Adipocyte (in vitro differentiated cells): ENCODE measurements around the gene SMCO4.
"Not testable (repeated sequence)": the region's sequence is repeated elsewhere in the genome, so short reads cannot be mapped to it uniquely, and the experiment has no call there.

Experiments used
- DNase-seq: peaks from one replicate; pipeline ENCODE4 v3.0.0-alpha.2; 2015; ENCODE audit warnings: low read depth
- H3K27me3 ChIP-seq: replicated peaks from 2 replicates; pipeline ENCODE4 v1.7.0; 2013; ENCODE audit warnings: mild to moderate bottlenecking, low read length, moderate library complexity; ENCODE audit not compliant: control insufficient read depth, insufficient read depth
- H3K36me3 ChIP-seq: 2 replicates; pipeline ENCODE4 v1.7.0; 2013; ENCODE audit warnings: low read length, mild to moderate bottlenecking, moderate library complexity; ENCODE audit not compliant: control insufficient read depth, insufficient read depth, severe bottlenecking
- H3K4me1 ChIP-seq: 2 replicates; pipeline ENCODE4 v1.7.0; 2013; ENCODE audit warnings: mild to moderate bottlenecking, low read length, moderate library complexity; ENCODE audit not compliant: control insufficient read depth, insufficient read depth
- H3K4me3 ChIP-seq: 2 replicates; pipeline ENCODE4 v1.7.0; 2013; ENCODE audit warnings: mild to moderate bottlenecking, low read length, moderate library complexity
- H3K9ac ChIP-seq: 2 replicates; pipeline ENCODE4 v1.7.0; 2013; ENCODE audit warnings: mild to moderate bottlenecking, low read length, moderate library complexity
- H3K9me3 ChIP-seq: 2 replicates; pipeline ENCODE4 v1.7.0; 2013; ENCODE audit warnings: mild to moderate bottlenecking, low read length, moderate library complexity; ENCODE audit not compliant: control insufficient read depth

The SMCO4 gene

DNA sequence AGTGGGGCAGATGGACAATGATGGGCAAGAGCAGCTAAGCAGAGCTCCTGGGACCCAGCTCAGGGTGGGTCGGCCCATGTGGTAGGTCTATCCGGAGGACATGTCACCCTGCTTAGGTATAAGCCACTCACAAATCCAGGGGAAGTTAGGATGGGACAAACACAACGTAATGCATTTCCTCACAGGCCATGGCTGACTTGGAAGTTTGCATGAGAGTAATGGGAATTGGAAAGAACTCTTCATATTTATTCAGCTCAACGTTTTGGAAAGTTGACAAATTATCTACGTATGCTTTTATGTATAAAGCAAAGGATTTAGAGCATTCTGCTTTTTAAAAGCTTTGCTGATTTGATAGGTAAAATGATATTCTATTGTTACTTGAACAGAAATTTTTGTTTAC is 74.9 kb downstream of the SMCO4 start:
- Histone ChIP-seq H3K9me3 (no peaks in the 10 kb centered on the region), H3K27me3 (peaks cover 4% of the 10 kb centered on the region), H3K36me3 (no peaks in the 10 kb centered on the region), H3K4me1 (no peaks in the 10 kb centered on the region), H3K4me3 (no peak overlapping the region), H3K9ac (no peak overlapping the region)
- DNase-seq = no peak

DNA sequence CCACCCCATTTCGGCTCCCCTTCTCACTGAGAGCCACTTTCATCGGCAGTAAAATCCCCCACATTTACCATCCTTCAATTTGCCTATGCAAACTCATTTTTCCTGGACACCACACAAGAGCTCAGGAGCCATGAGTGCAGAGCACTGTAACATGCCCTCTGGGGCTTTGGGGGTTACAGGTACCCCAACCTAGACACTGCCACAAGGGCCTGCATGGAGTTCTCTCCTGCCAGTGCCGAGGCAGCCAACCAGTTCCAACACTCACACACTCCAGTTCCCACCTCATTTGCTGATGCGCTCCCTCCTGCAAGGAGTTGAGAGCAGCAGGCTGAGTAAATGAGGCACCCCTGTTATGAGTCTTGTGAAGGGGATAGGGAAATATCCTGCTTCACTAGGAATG is 76.1 kb downstream of the SMCO4 start:
- H3K4me3 ChIP-seq = no peak overlapping the region
- no peaks in the 10 kb centered on the region for H3K36me3 ChIP-seq
- H3K9me3 ChIP-seq = no peaks in the 10 kb centered on the region
- no peak overlapping the region for H3K9ac ChIP-seq
- no peaks in the 10 kb centered on the region for H3K4me1 ChIP-seq
- DNase-seq = no peak
- peaks cover 4% of the 10 kb centered on the region for H3K27me3 ChIP-seq

DNA sequence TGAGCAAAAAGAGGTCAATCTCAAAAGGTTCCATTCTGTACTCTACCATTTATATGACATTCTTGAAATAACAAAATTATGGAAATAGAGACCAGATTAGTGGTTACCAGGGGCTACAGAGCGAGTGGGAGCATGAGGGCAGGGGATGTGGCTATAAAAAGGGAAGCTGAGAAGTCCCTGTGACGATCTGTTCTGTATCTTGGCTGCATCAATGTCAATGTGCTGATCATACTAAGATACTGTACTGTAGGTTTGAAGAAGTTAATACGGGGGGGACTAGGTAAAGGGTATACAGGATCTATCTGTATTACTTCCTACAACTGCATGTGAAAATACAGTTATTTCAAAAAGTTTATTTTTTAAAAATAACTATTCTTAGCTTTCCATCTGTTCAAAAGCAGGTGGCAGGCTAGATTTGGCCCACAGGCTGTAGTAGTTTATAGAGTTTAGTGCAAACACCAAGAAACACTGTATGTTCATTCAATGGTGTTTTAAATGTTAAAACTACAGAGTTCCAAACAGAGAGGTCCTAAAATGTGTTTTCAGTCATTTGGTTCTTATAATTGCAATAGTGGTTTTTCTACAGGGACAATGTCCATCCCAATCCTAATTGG is 78.2 kb downstream of the SMCO4 start:
- no peak overlapping the region for H3K9ac ChIP-seq
- peaks cover 4% of the 10 kb centered on the region for H3K27me3 ChIP-seq
- H3K36me3 ChIP-seq = no peaks in the 10 kb centered on the region
- H3K4me3 ChIP-seq = no peak overlapping the region
- no peaks in the 10 kb centered on the region for H3K4me1 ChIP-seq
- no peaks in the 10 kb centered on the region for H3K9me3 ChIP-seq
- no peak for DNase-seq

DNA sequence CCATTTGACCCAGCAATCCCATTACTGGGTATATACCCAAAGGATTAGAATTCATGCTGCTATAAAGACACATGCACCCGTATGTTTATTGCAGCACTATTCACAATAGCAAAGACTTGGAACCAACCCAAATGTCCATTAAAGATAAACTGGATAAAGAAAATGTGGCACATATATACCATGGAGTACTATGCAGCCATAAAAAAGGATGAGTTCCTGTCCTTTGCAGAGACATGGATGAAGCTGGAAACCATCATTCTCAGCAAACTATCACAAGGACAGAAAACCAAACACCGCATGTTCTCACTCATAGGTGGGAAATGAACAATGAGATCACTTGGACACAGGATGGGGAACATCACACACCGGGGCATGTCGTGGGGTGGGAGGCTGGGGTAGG is 79.5 kb downstream of the SMCO4 start:
- H3K4me1 ChIP-seq, H3K27me3 ChIP-seq, H3K9me3 ChIP-seq, DNase-seq, H3K4me3 ChIP-seq, H3K36me3 ChIP-seq, H3K9ac ChIP-seq: not testable (repeated sequence)

DNA sequence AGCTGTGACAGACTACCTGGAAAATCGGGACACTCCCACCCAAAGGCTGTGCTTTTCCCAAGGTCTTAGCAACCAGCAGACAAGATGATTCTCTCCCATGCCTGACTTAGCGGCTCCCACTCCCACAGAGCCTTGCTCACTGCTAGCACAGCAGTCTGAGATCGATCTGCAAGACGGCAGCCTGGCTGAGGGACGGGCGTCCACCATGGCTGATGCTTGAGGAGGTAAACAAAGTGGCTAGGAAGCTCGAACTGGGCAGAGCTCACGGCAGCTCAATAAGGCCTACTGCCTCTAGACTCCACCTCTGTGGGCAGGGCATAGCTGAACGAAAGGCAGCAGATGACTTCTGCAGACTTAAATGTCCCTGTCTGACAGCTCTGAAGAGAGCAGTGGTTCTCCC is 84.9 kb downstream of the SMCO4 start:
- Histone ChIP-seq H3K27me3 (no peaks in the 10 kb centered on the region), H3K4me1 (no peaks in the 10 kb centered on the region), H3K36me3 (no peaks in the 10 kb centered on the region), H3K9ac (no peak overlapping the region), H3K9me3 (no peaks in the 10 kb centered on the region), H3K4me3 (no peak overlapping the region)
- DNase-seq = no peak

DNA sequence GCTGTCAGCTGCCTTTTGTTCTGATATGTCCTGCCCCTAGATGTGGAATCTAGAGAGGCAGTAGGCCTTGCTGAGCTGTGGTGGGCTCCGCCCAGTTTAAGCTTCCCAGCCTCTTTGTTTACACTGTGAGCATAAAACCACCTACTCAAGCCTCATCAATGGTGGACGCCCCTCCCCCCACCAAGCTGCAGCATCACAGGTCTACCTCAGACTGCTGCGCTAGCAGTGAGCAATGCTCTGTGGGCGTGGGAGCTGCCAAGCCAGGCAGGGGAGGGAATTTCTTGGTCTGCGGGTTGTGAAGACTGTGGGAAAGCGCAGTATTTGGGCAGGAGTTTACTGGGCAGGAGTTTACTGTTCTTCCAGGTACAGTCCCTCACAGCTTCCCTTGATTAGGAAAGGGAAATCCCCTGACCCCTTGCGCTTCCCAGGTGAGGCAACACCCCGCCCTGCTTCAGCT is 98.5 kb downstream of the SMCO4 start:
- Histone ChIP-seq H3K9ac (no peak overlapping the region), H3K27me3 (no peaks in the 10 kb centered on the region), H3K9me3 (no peaks in the 10 kb centered on the region), H3K4me3 (no peak overlapping the region), H3K4me1 (no peaks in the 10 kb centered on the region), H3K36me3 (no peaks in the 10 kb centered on the region)
- DNase-seq = no peak

DNA sequence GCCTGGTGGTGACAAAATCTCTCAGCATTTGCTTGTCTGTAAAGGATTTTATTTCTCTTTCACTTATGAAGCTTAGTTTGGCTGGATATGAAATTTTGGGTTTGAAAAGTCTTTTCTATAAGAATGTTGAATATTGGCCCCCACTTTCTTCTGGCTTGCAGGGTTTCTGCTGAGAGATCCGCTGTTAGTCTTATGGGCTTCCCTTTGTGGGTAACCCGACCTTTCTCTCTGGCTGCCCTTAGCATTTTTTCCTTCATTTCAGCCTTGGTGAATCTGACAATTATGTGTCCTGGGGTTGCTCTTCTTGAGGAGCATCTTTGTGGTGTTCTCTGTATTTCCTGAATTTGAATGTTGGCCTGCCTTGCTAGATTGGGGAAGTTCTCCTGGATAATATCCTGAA is 100.0 kb downstream of the SMCO4 start:
- H3K4me3 ChIP-seq, DNase-seq: not testable (repeated sequence)

DNA sequence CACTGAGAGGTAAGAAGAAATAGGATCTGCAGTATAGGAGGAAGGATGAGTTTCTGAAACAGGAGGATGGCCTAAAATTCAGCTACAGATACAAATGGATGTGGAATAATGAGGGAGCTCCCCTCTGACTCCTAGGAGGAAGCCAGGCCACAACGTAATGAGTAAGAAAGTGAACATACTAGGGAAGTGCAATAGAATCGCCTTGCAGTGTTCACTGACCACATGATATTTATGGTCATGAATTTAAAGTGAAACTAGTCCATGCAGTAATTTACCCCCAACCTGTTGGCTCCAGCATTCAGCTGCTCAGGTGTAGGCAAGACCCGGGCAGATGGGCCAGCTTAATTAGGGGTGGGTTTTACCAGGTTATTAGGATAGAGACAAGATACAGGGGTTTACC is 110.9 kb downstream of the SMCO4 start:
- Histone ChIP-seq H3K4me3 (no peak overlapping the region), H3K4me1 (no peaks in the 10 kb centered on the region), H3K36me3 (no peaks in the 10 kb centered on the region), H3K27me3 (no peaks in the 10 kb centered on the region), H3K9ac (no peak overlapping the region), H3K9me3 (no peaks in the 10 kb centered on the region)
- DNase-seq = no peak

More for the DNA sequence above, 100.0 kb downstream of the SMCO4 start:
- not testable (repeated sequence) for H3K36me3 ChIP-seq, H3K27me3 ChIP-seq, H3K4me1 ChIP-seq, H3K9me3 ChIP-seq, H3K9ac ChIP-seq
